NOMO-1 treated with dmso at 0.1 percent for 144 hours (cell line): ENCODE data around the gene NDUFAF7.
"Not testable (repeated sequence)": the region's sequence is repeated elsewhere in the genome, so short reads cannot be mapped to it uniquely, and the experiment has no call there.

ENCODE experiments used
- DNase-seq: peaks from one replicate; lab custom pipeline; 2025; ENCODE audit not compliant: unreplicated experiment; lab: John Stamatoyannopoulos, UW

NDUFAF7 gene

DNA sequence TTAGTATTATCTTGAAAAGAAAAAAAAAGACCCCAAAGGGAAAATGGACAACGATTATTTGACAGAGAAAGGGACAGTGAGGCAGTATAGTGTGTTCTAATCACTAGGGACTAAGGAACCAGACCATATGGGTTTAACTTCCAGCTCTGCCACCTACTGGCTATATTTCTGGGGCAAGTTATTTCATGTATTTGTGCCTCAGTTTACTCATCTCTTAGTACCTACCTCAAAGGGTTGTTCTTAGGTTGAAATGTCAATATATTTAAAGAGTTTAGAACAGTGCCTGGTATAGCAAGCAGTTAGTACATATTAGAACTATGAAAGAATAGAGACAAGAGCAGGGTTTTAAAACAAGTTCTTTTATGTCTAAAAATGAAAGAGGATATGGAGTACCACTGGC lies 50.5 kb downstream of the NDUFAF7 start:
- DNase-seq: no peak

DNA sequence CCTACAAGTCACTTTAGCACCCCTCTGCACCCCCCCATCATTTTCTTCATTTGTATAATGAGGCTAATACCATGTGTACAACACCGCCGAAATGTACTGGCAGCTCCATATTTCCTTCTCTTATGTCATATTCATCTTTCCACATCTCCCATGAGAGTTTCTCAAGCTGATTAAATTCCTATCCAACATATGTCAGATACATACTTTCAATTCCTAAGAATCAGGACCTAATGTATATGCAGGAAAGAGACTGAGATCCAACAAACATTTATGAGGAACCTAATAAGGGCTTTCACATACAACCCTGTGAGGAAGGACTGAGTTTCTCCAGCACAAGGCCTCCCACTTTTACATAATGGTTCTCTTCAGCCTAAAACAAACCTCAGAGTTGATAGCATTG lies 51.3 kb downstream of the NDUFAF7 start:
- DNase-seq: no peak

DNA sequence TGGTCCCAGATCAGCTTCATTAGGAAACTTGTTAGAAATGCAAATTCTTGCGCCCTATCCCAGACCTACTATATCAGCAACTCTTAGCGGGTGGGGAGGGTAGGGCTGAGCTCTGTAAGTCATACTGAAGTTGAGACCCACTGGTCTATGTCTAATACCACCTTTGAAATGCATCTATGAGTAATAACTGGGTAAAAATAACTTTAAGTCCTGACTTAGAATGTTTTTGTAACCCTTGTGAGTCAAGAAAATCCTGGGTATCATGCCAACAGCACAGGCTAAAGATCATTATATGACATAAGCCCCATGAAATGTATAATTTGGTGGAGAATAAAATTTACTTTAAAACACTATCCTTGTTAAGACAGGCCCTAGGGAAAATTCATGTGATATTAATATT lies 51.7 kb downstream of the NDUFAF7 start:
- no peak for DNase-seq

DNA sequence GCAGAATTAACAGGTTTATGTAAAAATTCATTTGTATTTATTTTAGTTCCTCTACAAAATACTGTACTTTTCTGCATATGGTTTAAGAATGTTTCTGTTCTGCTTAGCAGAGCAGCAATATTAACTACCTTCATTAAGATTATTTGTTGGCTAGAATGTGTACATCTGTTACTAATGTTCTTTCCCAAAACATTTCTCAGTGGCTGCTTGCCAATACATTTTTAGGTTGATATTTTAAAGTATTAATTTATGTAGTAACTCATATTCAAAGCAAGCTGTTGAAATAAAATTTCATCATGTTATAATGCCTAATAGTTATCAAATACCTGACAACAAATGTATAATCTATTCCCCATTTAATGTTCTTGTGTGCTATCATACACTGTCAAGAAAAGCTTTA lies 52.9 kb downstream of the NDUFAF7 start:
- no peak for DNase-seq

DNA sequence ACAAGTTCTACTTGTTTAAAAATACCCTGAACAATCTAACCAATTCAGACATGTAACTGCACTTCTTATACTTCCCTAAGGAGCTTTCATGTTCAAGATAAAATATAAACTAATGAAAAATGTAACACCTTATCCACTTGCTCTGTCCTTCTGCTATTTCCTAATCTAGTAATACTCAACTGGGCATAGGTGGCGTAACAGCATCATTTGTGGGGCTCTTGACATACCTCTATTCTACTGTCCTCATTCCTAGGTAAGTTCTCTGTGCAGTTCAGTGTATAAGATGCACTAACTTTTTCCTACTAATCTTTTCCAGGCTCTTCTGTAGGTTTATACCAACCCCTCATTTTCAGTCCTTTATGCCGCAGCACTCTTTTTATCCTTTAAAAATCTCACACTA lies 56.5 kb downstream of the NDUFAF7 start:
- DNase-seq: no peak

DNA sequence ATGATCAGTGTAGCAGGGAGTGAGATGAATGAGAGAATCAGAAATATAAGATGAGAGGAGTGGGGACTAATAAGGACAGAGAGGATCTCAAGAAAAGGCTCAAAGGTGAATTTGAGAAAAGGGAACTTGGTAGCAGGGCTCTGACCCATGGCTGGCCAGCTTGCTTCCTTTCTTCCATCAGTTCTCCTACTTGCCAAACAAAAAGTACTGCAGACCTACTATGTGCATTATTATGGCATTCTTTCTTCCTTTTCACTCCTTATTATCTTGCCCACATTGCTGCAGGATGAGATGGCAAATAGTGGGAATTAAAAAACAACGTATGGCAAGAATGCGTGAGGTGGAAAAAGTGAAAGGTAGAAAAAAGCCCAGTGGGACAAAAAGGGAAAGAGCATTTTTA lies 60.2 kb downstream of the NDUFAF7 start:
- DNase-seq: no peak

DNA sequence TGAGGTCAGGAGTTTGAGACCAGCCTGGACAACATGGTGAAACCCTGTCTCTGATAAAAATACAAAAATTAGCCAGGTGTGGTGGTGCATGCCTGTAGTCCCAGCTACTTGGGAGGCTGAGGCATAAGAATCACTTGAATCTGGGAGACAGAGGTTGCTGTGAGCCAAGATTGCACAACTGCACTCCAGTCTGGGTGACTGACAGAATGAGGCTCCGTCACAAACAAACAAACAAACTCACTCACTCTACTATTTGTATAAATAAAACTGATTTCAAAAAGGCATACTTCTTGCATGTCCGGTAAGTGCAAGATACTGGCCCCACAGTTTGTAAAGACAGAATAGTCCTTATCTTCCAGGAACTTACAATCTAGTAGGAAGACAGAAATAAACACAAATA lies 63.4 kb downstream of the NDUFAF7 start:
- DNase-seq: not testable (repeated sequence)

DNA sequence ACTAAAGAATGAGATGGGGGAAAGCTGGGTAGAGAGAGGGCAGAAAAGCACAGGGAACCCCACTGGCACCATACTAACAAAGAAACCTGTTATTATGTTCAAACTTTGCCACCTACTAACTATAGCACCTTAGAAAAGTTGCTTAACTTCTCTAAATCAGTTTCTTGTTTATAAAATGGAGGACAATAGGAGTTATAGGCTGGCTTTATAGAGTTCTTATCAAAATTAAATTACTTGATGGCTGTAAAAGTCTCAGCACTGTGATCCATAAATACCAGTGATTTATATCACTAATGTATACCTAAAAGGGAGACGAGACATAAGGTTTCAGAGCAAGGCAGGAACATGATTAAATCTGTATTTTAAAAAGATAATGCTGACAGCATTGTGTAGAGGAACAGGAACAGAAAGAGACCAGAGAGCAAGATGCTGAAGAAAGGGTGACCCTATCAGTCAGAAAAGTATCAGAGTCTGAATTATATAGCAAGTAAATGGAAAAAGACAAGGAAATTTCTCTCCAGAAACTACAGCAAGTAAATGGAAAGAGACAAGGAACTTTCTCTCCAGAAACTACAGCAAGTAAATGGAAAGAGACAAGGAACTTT lies 64.1 kb downstream of the NDUFAF7 start:
- no peak for DNase-seq

DNA sequence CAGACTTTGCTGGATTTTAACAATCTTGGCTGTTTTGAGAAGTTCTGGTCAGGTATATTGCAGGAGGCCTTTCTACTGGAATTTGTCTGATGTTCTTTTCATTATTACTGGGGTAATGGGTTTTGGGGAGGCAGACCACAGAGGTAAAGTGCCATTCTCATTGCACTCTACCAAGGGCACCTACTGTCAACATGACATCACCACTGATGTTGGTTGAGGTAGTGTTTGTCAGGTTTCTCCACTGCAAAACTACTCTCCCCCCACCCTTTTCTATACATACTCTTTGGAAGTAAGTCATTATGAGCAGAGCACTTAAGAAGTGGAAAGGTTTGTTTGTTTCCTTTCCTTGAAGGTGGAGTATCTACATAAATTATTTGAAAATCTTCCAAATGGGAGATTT lies 66.2 kb downstream of the NDUFAF7 start:
- no peak for DNase-seq
